Esophagus squamous epithelium (tissue), 5 donors: ENCODE measurements around the gene CCL7. TPM values are rescaled to one million over a fixed set of nuclear protein-coding genes. Genes with fewer than 3 reads are reported as not detected.

Experiments used
- DNase-seq: peaks from one replicate; lab custom pipeline; 2025; lab: John Stamatoyannopoulos, UW
- H3K27ac ChIP-seq, 4 donors: fragments of 200-600 bp; sonication (generic); one replicate each; pipeline ENCODE4 v1.5.1; 2016 to 2019; ENCODE audit warnings: mild to moderate bottlenecking in 1 of 4
- H3K27me3 ChIP-seq, 4 donors: fragments of 200-600 bp; sonication (generic); 1 replicate in 3 of 4; 2 replicates in 1 of 4; pipeline versions ENCODE4 v1.5.1 to v1.6.0; 2017 to 2021; ENCODE audit warnings: antibody characterized with exemption in 1 of 4
- H3K36me3 ChIP-seq, 3 donors: fragments of 200-600 bp; sonication (generic); one replicate each; pipeline ENCODE4 v1.5.1; 2016 to 2019
- H3K4me1 ChIP-seq, 3 donors: fragments of 200-600 bp; sonication (generic); one replicate each; pipeline ENCODE4 v1.5.1; 2017 to 2019
- H3K4me3 ChIP-seq, 4 donors: fragments of 200-600 bp; sonication (generic); 1 replicate in 3 of 4; 2 replicates in 1 of 4; pipeline ENCODE4 v1.5.1; 2016 to 2019; ENCODE audit warnings: mild to moderate bottlenecking in 2 of 4, moderate library complexity in 1 of 4
- H3K9me3 ChIP-seq, 3 donors: fragments of 200-600 bp; sonication (generic); one replicate each; pipeline ENCODE4 v1.5.1; 2016 to 2019
- CTCF ChIP-seq, 6 experiments: fragments of 450-650 bp in 4 of 6; fragments of 200-600 bp in 2 of 6; sonication (generic) in 2 of 6; IDR thresholded peaks; one replicate each; pipeline ENCODE4 v1.5.1; 2016 to 2019; ENCODE audit warnings: antibody characterized with exemption in 6 of 6, mild to moderate bottlenecking in 4 of 6, moderate library complexity in 4 of 6
- POLR2A ChIP-seq, 4 donors: fragments of 450-650 bp; IDR thresholded peaks; one replicate each; pipeline ENCODE4 v1.6.1; 2017; ENCODE audit warnings: antibody characterized with exemption in 4 of 4, mild to moderate bottlenecking in 4 of 4, moderate library complexity in 3 of 4
- WGBS, 2 donors: methylation state at CpG; one replicate each; pipeline ENCODE4 v1.1.5; 2018; 5-methylcytosine and 5-hydroxymethylcytosine counted together
- intact Hi-C: fragments of 100-400 bp; cut with DNase I; formaldehyde crosslinking; loops from one replicate; pipeline ENCODE4 v1.15.0; 2022
- total RNA-seq, 4 donors: library from RNA; depleted of rRNA; stranded (reverse); fragments of >200 nt; gene quantifications; one replicate each; pipeline ENCODE4 v1.1.0, GENCODE V29; 2016
- donor health status: DM: yes; HTN: yes; CAD: no.

Gene CCL7
- total RNA-seq, 4 donors from 2014 or later: not detected

DNA sequence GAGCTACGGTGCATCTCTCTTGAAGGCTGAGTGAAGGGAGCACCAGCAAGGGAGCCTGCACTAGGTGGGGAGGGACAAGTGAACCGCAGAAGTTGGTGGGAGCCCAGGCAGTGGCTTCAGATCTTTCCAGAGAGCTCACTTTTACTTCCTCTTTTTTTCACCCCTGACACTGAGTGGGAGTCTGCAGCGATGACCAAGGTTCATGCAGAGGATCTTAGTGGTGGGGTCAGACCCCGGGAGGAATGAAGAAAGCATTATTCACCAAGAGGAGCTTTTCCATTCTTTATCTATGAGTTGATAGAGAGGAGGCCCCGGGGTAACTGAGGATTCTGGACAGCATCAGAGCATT is 18.0 kb upstream of the CCL7 start:
- H3K4me3 ChIP-seq: no peak overlapping the region
- peak overlapping the region; percentile 72 to 81 (median 80) for H3K27ac ChIP-seq
- peaks cover 0 to 9% (median 0%) of the 10 kb centered on the region in 4 donors for H3K27me3 ChIP-seq
- intact Hi-C loops: no loop called here
- TF ChIP-seq POLR2A (IDR thresholded peaks at IDR 0.05) (no peak), CTCF (IDR thresholded peaks at IDR 0.05) (no peak)
- H3K9me3 ChIP-seq: no peaks in the 10 kb centered on the region
- DNase-seq: no peak
- H3K36me3 ChIP-seq: no peaks in the 10 kb centered on the region
- WGBS, 2 donors: 29 to 30% methylated on average over 4 to 5 of the region's 5 CpGs
- peaks cover 32 to 94% (median 74%) of the 10 kb centered on the region in 3 donors for H3K4me1 ChIP-seq

DNA sequence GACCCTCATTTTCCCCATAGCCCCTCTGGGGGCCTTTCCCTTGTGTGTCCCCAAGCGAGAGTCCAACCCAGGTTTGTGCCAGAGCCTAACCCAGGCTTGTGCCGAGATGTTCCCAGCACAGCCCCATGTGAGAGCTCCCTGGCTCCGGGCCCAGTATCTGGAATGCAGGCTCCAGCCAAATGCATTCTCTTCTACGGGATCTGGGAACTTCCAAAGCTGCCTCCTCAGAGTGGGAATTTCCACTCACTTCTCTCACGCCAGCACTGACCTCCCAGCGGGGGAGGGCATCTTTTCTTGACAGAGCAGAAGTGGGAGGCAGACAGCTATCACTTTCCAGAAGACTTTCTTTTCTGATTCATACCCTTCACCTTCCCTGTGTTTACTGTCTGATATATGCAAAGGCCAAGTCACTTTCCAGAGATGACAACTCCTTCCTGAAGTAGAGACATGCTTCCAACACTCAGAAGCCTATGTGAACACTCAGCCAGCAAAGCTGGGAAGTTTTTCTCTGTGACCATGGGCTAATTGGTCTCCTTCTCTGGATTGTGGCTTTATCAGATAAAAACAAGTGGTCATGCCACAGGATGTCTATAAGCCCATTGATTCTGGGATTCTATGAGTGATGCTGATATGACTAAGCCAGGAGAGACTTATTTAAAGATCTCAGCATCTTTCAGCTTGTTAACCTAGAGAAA is 17.4 kb upstream of the CCL7 start:
- Histone ChIP-seq H3K9me3 (no peaks in the 10 kb centered on the region), H3K4me3 (no peak overlapping the region), H3K4me1 (peaks cover 32 to 91% (median 73%) of the 10 kb centered on the region in 3 donors), H3K36me3 (no peaks in the 10 kb centered on the region), H3K27ac (peak overlapping the region; percentile 72 to 81 (median 80)), H3K27me3 (peaks cover 0 to 9% (median 0%) of the 10 kb centered on the region in 4 donors)
- no peak for DNase-seq
- intact Hi-C loops: no loop called here
- WGBS, 2 donors: 16 to 23% methylated on average over 4 to 6 of the region's 6 CpGs
- TF ChIP-seq POLR2A (IDR thresholded peaks at IDR 0.05) (no peak), CTCF (IDR thresholded peaks at IDR 0.05) (no peak)

DNA sequence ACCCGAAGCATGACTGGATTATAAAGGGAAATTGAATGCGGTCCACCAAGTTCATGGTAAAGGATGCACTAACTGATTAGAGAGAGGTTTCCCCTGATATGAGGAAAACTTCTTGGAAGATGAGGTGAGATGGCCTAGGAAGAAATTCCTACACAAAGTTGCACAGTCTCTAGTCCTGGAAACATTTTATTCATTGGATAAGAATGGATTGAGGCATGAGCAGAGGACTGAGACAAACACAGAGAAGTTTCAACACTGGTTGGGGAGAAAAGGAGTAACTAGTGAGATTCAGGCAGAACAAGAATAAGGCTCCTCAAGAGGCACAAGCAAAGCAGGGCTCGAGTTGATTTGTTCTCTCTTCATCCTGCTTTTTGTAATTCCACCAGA is 16.9 kb upstream of the CCL7 start:
- H3K4me3 ChIP-seq: no peak overlapping the region
- 30 to 53% methylated on average over 3 of the region's 3 CpGs for WGBS, 2 donors
- TF ChIP-seq POLR2A (IDR thresholded peaks at IDR 0.05): no peak
- no peak for TF ChIP-seq CTCF (IDR thresholded peaks at IDR 0.05)
- H3K4me1 ChIP-seq: peaks cover 32 to 86% (median 67%) of the 10 kb centered on the region in 3 donors
- no peaks in the 10 kb centered on the region for H3K9me3 ChIP-seq
- peaks cover 0 to 9% (median 0%) of the 10 kb centered on the region in 4 donors for H3K27me3 ChIP-seq
- peak overlapping the region; percentile 72 to 81 (median 80) for H3K27ac ChIP-seq
- no peak for DNase-seq
- intact Hi-C loops: no loop called here
- no peaks in the 10 kb centered on the region for H3K36me3 ChIP-seq

DNA sequence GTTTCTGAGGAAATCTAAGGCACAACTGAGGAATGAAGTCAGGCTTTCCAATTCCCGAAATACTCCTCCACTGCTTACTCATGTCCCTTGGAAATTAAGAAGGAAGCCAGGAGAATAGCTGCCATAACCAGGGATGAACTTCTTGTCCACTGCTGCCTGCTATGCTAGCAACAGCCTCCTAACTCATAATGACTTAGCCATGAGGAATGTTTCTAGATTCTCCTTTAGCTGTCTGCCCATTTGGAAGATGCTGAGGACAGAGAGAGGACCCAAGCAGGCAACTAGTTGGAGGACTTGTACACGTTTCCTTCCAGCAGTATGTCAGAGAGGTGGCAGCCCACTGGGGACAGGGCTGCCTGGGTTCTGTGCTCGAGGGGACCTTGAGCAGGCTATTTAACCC is 15.9 kb upstream of the CCL7 start:
- 17 to 22% methylated on average over 3 of the region's 3 CpGs for WGBS, 2 donors

More for the DNA sequence above, 15.9 kb upstream of the CCL7 start:
- Histone ChIP-seq H3K4me3 (peak overlapping the region in 1 of 4 donors; percentile 58), H3K36me3 (no peaks in the 10 kb centered on the region), H3K9me3 (no peaks in the 10 kb centered on the region), H3K27ac (peak overlapping the region; percentile 72 to 81 (median 80)), H3K4me1 (peaks cover 30 to 84% (median 58%) of the 10 kb centered on the region in 3 donors), H3K27me3 (peaks cover 0 to 9% (median 0%) of the 10 kb centered on the region in 4 donors)
- TF ChIP-seq CTCF (IDR thresholded peaks at IDR 0.05) (no peak), POLR2A (IDR thresholded peaks at IDR 0.05) (no peak)
- DNase-seq: no peak
- intact Hi-C loops: no loop called here
